K562 (cell line): ENCODE results near the gene MYBPHL. TPM values are rescaled to one million over a fixed set of nuclear protein-coding genes. Genes with fewer than 3 reads are reported as not detected.
A peak's percentile ranks its signal among the peaks of the same experiment; 100 is the strongest.

Source experiments
- CEBPG ChIP-seq, 3 experiments: fragments of 200-800 bp in 1 of 3; sonication (Bioruptor generic) in 1 of 3; sonication (generic) in 1 of 3; formaldehyde crosslinking in 1 of 3; IDR thresholded peaks in 2 of 3; conservative IDR thresholded peaks in 1 of 3; 2 replicates each; pipeline versions ENCODE4 v1.6.1 to v1.8.0; 2016 to 2022; ENCODE audit warnings: missing compliant biosample characterization in 2 of 3, missing genetic modification characterization in 2 of 3, mild to moderate bottlenecking in 1 of 3, missing genetic modification reagents in 1 of 3
- HMGXB4 ChIP-seq: sonication (generic); formaldehyde crosslinking; IDR thresholded peaks from 2 replicates; pipeline ENCODE4 v1.8.1; 2023; ENCODE audit warnings: mild to moderate bottlenecking, missing genetic modification reagents
- MAFF ChIP-seq: IDR thresholded peaks from 2 replicates; pipeline ENCODE4 v1.6.1; 2012; ENCODE audit warnings: low read length, improper control_type of control experiment
- MAX ChIP-seq: sonication (generic); formaldehyde crosslinking; IDR thresholded peaks from 2 replicates; pipeline ENCODE4 v1.9.0; 2022; ENCODE audit warnings: mild to moderate bottlenecking, missing genetic modification reagents
- PATZ1 ChIP-seq: fragments of 250-450 bp; sonication (Bioruptor Pico); IDR thresholded peaks from 2 replicates; pipeline ENCODE4 v1.5.0; 2020; ENCODE audit warnings: mild to moderate bottlenecking, borderline replicate concordance
- RB1 ChIP-seq: fragments of 450-650 bp; IDR thresholded peaks from 2 replicates; pipeline ENCODE4 v1.6.1; 2017; ENCODE audit warnings: low read depth, mild to moderate bottlenecking
- RNF2 ChIP-seq: sonication (generic); IDR thresholded peaks from 2 replicates; pipeline ENCODE4 v1.6.1; 2016
- SP2 ChIP-seq: IDR thresholded peaks from 2 replicates; pipeline ENCODE4 v1.6.1; 2011; ENCODE audit warnings: mild to moderate bottlenecking, low read depth, low read length, moderate library complexity; ENCODE audit not compliant: poor library complexity, severe bottlenecking; ENCODE audit errors: extremely low read depth
- THAP12 ChIP-seq: fragments of 250-450 bp; sonication (Bioruptor Pico); IDR thresholded peaks from 2 replicates; pipeline ENCODE4 v1.9.0; 2021; ENCODE audit warnings: mild to moderate bottlenecking, inconsistent platforms
- TRIM24 ChIP-seq, 2 experiments: fragments of 450-650 bp; IDR thresholded peaks; 2 replicates each; pipeline ENCODE4 v1.6.1; 2016
- ZNF316 ChIP-seq: fragments of 450-650 bp; IDR thresholded peaks from 2 replicates; pipeline ENCODE4 v1.6.1; 2016
- ZNF407 ChIP-seq: fragments of 450-650 bp; IDR thresholded peaks from 2 replicates; pipeline ENCODE4 v1.6.1; 2016; ENCODE audit warnings: low read depth
- ZNF766 ChIP-seq: fragments of 200-800 bp; sonication (Bioruptor generic); conservative IDR thresholded peaks from 2 replicates; pipeline ENCODE4 v1.6.1; 2016; ENCODE audit warnings: missing genetic modification characterization, missing compliant biosample characterization
- polyA plus RNA-seq, 8 experiments: library from polyadenylated mRNA; depleted of rRNA in 4 of 8; stranded (reverse) in 5 of 8; unstranded in 3 of 8; fragments of >200 nt; fragmentation: Nextera tagmentation in 2 of 8; fragmentation: Illumina TruSeq in 1 of 8; extraction: Ambion mirVana in 2 of 8; extraction: Trizol in 1 of 8; gene quantifications; 2 replicates each; pipeline versions ENCODE4 v1.2.1 to v1.2.3, GENCODE V29; 2011 to 2014; ENCODE audit warnings: inconsistent platforms in 1 of 8, missing spikeins in 1 of 8
- total RNA-seq, 7 experiments: library from RNA; depleted of rRNA in 6 of 7; stranded (reverse); fragments of >200 nt in 6 of 7; fragmentation: Illumina TruSeq in 2 of 7; extraction: Trizol in 2 of 7; gene quantifications; 2 replicates each; pipeline versions ENCODE4 v1.2.1 to v1.2.3, GENCODE V29; 2011 to 2021; ENCODE audit warnings: low replicate concordance in 1 of 7

MYBPHL gene
- total and polyA plus RNA-seq, 9 of the 15 experiments (the other 6 are each of a cell fraction or from before 2014, with no cell fraction given): 0.20 to 1.9 (median 0.33) TPM

GRCh38 chr1:109282497-109282951 is 24.3 kb downstream of the MYBPHL start (continued):
- TF ChIP-seq PATZ1 (CRISPR knock-in tag) (no peak), ZNF407 (no peak), TRIM24 (IDR thresholded peaks at IDR 0.05) (no peak), THAP12 (peak; percentile 18; the same call in 1 of the 2 replicates), MAFF (no peak), CEBPG (CRISPR knock-in tag; IDR thresholded peaks at IDR 0.05) (no peak), CEBPG (tag; conservative IDR thresholded peaks at IDR 0.05 in 1 of 2, IDR thresholded peaks at IDR 0.05 in 1 of 2) (no peak), RB1 (0 out of 2 replicates have a peak, but pooled peaks have one; percentile 5), ZNF316 (no peak), RNF2 (no peak), MAX (CRISPR knock-in tag) (no peak), HMGXB4 (CRISPR knock-in tag) (no peak), SP2 (no peak), ZNF766 (0 out of 2 replicates have a peak, but pooled peaks have one; percentile 2)
